ENCODE measurements around the gene CRYGS. TPM values are rescaled to one million over a fixed set of nuclear protein-coding genes. Genes with fewer than 3 reads are reported as not detected.
A peak's percentile ranks its signal among the peaks of the same experiment; 100 is the strongest.

Gene CRYGS
- total RNA-seq, 2 experiments from 2014 or later, result 1.4 to 2.6 TPM

DNA sequence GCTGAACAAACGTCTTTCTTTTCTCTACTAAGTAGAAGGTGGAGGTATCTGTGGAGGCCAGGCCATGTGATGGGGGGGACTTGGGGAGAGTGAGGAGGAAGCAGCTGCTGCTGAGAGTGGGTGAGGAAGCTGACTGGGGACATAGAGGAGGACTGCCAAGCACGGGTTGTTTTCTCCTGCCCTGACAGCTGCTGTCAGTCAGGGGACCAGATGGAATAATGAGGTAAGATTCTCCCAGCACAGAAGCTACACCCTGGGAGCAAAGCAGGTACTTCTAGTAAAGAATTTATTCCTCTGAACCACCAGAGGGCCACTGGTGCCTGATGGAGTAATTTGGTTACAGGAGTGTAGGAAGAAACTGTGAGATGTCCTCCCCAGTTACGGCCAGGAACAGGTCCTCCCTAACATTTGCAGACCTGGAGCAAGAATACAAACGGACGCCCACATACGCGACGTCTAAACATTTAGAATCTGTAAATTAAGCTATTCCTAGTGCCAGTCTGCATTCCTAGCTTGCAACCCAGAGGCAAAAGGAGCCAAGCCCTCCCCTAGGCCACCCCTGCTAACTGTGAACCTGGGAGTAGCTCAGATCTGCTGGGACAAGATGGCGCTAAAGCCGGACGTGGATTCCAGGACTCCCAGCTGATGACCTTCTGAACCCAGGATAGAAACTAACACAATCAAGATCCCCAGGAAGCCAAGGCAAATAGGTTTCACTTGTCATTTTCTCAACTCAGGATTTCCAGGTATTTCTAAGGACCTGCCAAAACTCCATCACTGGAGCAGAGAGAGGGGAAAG lies 14.8 kb downstream of the CRYGS start:
- Mint-ChIP-seq H3K4me1 (ENCODE audit: low read depth) (peaks cover 57% of the 10 kb centered on the region), H3K9me3 (no peaks in the 10 kb centered on the region), H3K27me3 (no peaks in the 10 kb centered on the region), H3K27ac (peak overlapping the region; percentile 56), H3K36me3 (ENCODE audit: low read depth) (peaks cover 16% of the 10 kb centered on the region), H3K4me3 (no peak overlapping the region)
- ChIA-PET CTCF (interaction anchor here (0.7 to 2.8 kb wide), 13 partner anchors 9 to 586 kb away, joined by 3 to 16 read pairs (median 3); partner anchors contain the start of gene DNAJB11), POLR2A (interaction anchor here (0.6 to 1.2 kb wide), 5 partner anchors 8 to 352 kb away, joined by 3 to 4 read pairs (median 3); no protein-coding TSS in a partner anchor)
- TF ChIP-seq, protein P1, sequence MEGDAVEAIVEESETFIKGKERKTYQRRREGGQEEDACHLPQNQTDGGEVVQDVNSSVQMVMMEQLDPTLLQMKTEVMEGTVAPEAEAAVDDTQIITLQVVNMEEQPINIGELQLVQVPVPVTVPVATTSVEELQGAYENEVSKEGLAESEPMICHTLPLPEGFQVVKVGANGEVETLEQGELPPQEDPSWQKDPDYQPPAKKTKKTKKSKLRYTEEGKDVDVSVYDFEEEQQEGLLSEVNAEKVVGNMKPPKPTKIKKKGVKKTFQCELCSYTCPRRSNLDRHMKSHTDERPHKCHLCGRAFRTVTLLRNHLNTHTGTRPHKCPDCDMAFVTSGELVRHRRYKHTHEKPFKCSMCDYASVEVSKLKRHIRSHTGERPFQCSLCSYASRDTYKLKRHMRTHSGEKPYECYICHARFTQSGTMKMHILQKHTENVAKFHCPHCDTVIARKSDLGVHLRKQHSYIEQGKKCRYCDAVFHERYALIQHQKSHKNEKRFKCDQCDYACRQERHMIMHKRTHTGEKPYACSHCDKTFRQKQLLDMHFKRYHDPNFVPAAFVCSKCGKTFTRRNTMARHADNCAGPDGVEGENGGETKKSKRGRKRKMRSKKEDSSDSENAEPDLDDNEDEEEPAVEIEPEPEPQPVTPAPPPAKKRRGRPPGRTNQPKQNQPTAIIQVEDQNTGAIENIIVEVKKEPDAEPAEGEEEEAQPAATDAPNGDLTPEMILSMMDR (IDR thresholded peaks at IDR 0.05), result peak; percentile 19
- intact Hi-C loops (cut with micrococcal nuclease), result no loop called here
- ATAC-seq (no peak), DNase-seq (no peak)

DNA sequence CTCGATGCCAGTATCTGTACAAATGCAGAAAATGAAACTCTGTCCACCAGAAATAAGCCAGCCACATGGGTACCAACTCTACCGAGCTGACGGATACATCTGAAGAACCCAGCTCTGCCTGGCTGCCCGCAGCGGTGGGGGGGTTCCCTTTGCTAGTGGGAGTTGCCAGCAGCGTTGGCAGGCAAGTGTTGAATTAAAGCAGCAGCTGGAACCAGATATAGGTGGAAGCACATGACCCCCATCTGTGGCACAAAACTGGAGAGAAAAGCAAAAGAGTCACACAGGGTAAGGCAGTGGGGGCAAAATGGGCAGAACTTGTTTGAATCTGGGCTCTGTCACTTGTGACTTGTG lies 17.9 kb downstream of the CRYGS start:
- DNase-seq (peak; percentile 40), ATAC-seq (peak; percentile 34)
- intact Hi-C loops (cut with micrococcal nuclease), result no loop called here
- H3K9me3 Mint-ChIP-seq, result no peaks in the 10 kb centered on the region
- peaks cover 40% of the 10 kb centered on the region for H3K4me1 Mint-ChIP-seq (ENCODE audit: low read depth)
- peaks cover 10% of the 10 kb centered on the region for H3K36me3 Mint-ChIP-seq (ENCODE audit: low read depth)
- no peak overlapping the region for H3K4me3 Mint-ChIP-seq
- no peaks in the 10 kb centered on the region for H3K27me3 Mint-ChIP-seq
- ChIA-PET POLR2A (no interaction called here), CTCF (interaction anchor here (0.8 kb wide), 1 partner anchor 15 kb away, joined by 3 read pairs; no protein-coding TSS in a partner anchor)
- TF ChIP-seq, protein P1 (IDR thresholded peaks at IDR 0.05), result no peak
- H3K27ac Mint-ChIP-seq, result no peak overlapping the region

DNA sequence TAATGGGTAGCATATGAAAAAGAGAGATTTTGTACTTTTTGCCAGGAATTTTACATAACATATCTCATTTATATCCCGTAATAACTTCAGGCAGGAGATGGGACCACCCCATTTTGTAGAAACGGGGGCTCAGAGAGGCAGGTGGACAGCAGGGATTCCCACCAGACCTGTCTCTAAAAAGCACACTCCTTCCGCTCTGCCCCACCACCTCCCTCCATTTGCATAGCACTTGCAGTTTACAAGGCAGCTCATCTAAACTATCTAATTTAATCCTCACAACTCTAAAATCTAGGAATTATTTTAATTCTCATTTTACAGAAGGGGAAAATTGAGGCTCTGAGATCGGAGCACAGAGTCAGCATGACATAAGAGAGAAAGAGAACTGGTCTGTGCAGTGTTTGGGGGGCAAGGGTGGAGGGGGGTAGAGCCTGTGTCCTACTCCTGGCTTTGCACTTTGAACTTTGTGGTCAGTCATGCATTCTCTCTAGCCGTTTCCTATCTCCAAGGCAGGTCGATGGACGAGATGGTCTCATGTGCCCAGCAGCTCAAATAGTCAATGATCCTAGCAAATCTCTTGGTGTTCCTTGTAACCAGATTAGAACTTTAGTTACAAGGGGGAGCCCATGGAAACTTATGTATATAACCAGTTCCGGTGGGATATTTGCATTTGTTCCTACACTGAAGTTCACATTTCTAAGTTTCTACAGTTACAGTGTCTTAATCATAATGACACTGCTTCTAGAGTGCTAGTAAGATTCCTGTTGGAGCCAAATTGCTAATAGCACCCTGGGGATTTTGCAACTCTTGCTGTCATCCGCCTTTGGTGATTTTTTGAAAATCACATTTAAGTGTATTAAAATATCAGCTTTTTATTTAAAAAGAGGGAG lies 18.6 kb downstream of the CRYGS start:
- no peak for ATAC-seq
- H3K27me3 Mint-ChIP-seq, result no peaks in the 10 kb centered on the region
- H3K36me3 Mint-ChIP-seq (ENCODE audit: low read depth), result peaks cover 10% of the 10 kb centered on the region
- intact Hi-C loops (cut with micrococcal nuclease), result no loop called here
- ChIA-PET CTCF (interaction anchor here (0.8 kb wide), 1 partner anchor 15 kb away, joined by 3 read pairs; no protein-coding TSS in a partner anchor), POLR2A (no interaction called here)
- TF ChIP-seq, protein P1 (IDR thresholded peaks at IDR 0.05), result no peak
- peaks cover 40% of the 10 kb centered on the region for H3K4me1 Mint-ChIP-seq (ENCODE audit: low read depth)
- no peaks in the 10 kb centered on the region for H3K9me3 Mint-ChIP-seq
- DNase-seq, result no peak
- no peak overlapping the region for H3K4me3 Mint-ChIP-seq
- H3K27ac Mint-ChIP-seq, result no peak overlapping the region

DNA sequence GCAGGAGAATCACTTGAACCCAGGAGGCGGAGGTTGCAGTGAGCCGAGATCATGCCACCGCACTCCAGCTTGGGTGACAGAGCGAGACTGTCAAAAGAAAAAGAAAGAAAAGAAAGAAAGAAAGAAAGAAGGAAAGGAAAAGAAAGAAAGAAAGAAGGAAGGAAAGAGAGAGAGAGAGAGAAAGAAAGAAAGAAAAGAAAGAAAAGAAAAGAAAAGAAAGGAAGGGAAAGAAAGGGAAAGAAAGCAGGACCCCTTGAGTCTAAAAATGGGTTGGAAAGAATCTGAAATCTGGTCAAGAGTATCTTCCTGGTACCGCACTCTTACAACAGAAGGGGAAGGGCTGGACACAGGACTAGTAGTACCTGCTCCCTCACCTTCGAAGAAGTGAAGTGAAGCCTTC lies 19.6 kb downstream of the CRYGS start:
- Mint-ChIP-seq H3K9me3 (no peaks in the 10 kb centered on the region), H3K4me3 (no peak overlapping the region), H3K4me1 (ENCODE audit: low read depth) (peaks cover 41% of the 10 kb centered on the region), H3K36me3 (ENCODE audit: low read depth) (peaks cover 10% of the 10 kb centered on the region), H3K27ac (no peak overlapping the region), H3K27me3 (no peaks in the 10 kb centered on the region)
- CTCF ChIA-PET, result interaction anchor here (0.6 to 0.7 kb wide), 2 partner anchors 15 to 120 kb away, joined by 3 to 4 read pairs; no protein-coding TSS in a partner anchor
- intact Hi-C loops (cut with micrococcal nuclease), result no loop called here
- TF ChIP-seq, protein P1 (IDR thresholded peaks at IDR 0.05), result no peak
- no peak for DNase-seq
- POLR2A ChIA-PET, result no interaction called here
- ATAC-seq, result no peak
